AG10803 (cell line): ENCODE measurements around the gene SLC43A2.
A peak's percentile ranks its signal among the peaks of the same experiment; 100 is the strongest.

Experiments used
- DNase-seq: peaks from one replicate; pipeline ENCODE4 v3.0.0; 2010; ENCODE audit warnings: low read depth
- H3K4me3 ChIP-seq: 2 replicates; pipeline ENCODE4 v1.5.1; 2011; ENCODE audit warnings: mild to moderate bottlenecking, low read length, control low read depth
- CTCF ChIP-seq: conservative IDR thresholded peaks from 2 replicates; pipeline ENCODE4 v1.5.1; 2011; ENCODE audit warnings: mild to moderate bottlenecking, low read length, control low read depth, inconsistent platforms

Gene SLC43A2

DNA sequence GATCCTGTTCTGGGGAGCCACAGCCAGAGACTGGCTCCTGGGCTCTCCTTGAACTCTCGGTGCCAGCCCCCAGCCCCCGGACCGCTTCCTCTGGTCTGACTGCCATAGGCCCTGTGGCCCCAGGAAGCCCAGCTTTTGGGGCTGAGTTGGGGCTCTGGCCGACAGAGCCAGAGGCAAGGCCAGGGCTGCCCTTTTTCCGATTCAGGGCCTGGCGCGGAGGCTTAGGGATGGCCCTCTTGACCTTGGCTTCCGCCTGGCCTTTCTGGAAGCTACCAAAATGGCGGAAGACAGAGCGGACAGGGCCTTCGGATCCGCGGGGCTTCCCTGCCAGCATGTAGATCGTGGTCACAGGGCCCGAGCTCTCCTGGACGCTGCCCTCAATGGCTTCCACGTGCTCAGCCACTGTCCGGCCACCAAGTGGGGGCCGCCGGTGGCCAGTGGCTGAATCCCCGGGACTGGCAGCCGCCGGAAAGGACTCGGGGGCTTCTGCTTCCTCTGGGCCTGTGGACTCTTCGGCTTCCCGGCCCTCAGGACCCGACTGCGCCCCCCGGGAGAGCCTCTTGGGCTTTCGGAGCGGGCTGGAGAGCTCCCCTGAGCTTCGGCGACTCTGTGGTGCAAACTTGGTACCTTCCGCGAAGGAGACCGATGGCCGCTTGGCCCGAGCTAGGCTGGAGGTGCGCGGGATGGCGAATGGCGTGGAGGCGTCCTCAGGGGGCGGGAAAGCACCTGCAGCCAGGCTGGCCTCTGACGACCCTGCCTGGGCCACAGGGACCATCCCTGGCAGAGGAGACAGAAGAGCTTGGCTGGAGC is 6.4 kb upstream of the SLC43A2 start:
- no peak for DNase-seq
- no peak overlapping the region for H3K4me3 ChIP-seq
- TF ChIP-seq CTCF = no peak

GRCh38 chr17:1630662-1631061 is 2.0 kb upstream of the SLC43A2 start:
- no peak for DNase-seq
- TF ChIP-seq CTCF = no peak
- H3K4me3 ChIP-seq = no peak overlapping the region

GRCh38 chr17:1629504-1630310 is 1.1 kb upstream of the SLC43A2 start:
- H3K4me3 ChIP-seq = peak overlapping the region; percentile 86
- DNase-seq = peak; percentile 52
- TF ChIP-seq CTCF = peak; percentile 67

DNA sequence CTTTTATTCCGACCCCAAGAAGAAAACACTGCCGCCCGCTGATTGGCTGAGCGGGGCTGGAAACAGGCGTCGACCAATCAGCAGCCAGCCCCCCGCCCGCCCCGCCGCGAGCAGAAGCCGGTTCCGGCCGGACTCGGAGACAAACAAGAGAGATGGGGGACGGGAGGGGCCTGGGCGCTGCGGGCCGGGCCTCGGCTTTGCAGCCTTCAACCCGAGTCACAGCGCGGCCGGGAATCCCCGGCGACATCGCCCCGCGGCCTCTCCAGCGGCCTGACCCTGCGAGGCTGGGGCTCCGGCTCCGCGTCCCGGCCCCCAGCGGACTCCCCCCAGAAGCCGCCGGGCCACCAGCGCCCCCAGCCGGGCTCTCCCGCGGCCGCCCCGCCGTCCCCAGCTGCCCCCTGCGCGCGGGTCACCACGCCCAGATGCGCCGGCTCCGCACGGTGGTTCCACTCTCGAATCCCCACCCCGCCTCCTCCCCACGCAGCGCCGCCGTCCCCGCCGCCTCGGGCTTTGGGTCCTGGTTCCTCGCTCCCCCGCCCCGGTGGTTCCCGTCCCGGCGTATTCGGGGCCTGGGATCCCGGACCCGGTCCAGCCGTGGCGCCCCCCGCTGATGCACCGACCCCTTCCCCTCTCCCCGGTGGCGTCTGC is 346 bp upstream of the SLC43A2 start:
- DNase-seq = peak; percentile 93
- peak overlapping the region; percentile 86 for H3K4me3 ChIP-seq
- no peak for TF ChIP-seq CTCF

DNA sequence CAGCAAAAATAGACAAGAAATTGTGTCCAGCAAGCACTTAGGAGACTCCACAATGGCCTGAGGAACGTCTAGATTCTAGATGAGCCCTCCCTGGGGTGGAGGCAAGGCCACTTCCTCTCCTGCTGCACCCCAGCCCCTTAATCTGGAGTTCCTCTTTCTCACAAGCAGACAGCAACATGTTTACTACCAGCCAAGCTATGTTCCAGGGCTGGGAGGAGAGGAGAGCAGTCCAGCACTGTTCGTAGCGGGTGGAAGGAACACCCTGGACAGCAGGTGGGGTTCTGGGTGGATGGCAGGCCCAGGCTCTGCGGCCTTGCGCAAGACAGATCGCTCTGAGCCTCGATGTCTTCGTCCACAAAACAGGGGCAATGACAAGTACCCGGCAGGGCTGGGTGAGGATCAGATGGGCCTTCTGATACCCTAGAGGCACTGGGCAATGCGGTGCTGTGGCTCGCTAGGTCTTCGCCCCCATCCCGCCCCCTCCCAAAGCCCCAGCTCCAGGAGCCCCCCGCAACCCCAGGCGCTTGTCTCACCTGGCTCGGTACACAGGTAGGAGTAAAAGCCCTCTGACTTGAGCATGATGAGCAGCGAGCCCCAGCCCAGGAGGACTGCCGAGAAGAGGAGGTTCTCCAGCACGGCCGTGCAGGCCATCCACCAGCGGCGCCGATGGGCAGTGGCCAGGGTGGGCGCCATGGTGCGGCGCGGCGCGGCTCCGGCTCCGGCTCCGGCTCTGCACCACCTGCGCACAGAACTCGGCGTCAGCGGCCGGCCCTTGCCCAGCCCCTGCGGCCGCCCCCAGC is 1.3 kb downstream of the SLC43A2 start:
- TF ChIP-seq CTCF = no peak
- peak overlapping the region; percentile 86 for H3K4me3 ChIP-seq
- DNase-seq = no peak

DNA sequence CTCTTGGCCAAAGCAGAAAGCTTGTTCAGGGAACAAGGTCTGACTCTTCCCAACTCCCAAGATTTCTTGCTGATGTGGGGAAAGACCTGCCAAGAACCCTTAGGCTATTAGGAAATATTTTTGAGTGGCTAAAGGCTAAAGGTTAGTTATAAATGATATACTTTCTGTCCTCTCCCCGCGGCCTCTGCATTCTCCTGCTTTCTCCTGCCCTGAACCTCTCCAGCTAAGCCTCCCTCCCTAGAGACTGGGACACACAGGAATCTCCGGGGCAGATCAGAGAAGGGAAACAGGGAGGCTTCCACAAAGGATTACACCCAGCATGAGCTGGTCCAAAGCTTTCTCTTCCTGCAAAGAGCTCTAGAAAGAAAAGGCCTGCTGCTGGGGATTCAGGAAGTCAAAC is 2.3 kb downstream of the SLC43A2 start:
- DNase-seq = no peak
- TF ChIP-seq CTCF = no peak
- H3K4me3 ChIP-seq = no peak overlapping the region
